Ramos (cell line): ENCODE results near the gene E2F4.

Experiments
- in situ Hi-C: fragments of 300-500 bp; cut with MboI; formaldehyde crosslinking; loops from one replicate; pipeline ENCODE4 v1.14.3; 2022; ENCODE audit warnings: low sequenced_read_pairs; ENCODE audit not compliant: unreplicated experiment

The E2F4 gene

GRCh38 chr16:67190041-67190440, 1.9 kb upstream of the E2F4 start, which contains the start of gene EXOC3L1:
Gene EXOC3L1 (minus strand): TSS chr16:67190136. CDS start chr16:67189676, 460 bp downstream.
- in situ Hi-C loops, result no loop called here

GRCh38 chr16:67190448-67191399, 1.2 kb upstream of the E2F4 start:
- in situ Hi-C loops, result no loop called here

- in situ Hi-C loops, result no loop called here
Measured at GRCh38 chr16:67191411-67191994, 452 bp upstream of the E2F4 start.

- in situ Hi-C loops, result no loop called here
Measured at GRCh38 chr16:67192781-67193361, 916 bp downstream of the E2F4 start.

- in situ Hi-C loops, result no loop called here
Measured at GRCh38 chr16:67193536-67193935, 1.6 kb downstream of the E2F4 start.

- in situ Hi-C loops, result no loop called here
Measured at GRCh38 chr16:67194260-67194659, 2.3 kb downstream of the E2F4 start.

- in situ Hi-C loops, result no loop called here
Measured at GRCh38 chr16:67195676-67196075, 3.7 kb downstream of the E2F4 start.

GRCh38 chr16:67196881-67197280, 4.9 kb downstream of the E2F4 start:
- in situ Hi-C loops, result no loop called here

- in situ Hi-C loops, result no loop called here
Measured at GRCh38 chr16:67197704-67198103, 5.7 kb downstream of the E2F4 start.

GRCh38 chr16:67198238-67198734, 6.3 kb downstream of the E2F4 start:
- in situ Hi-C loops, result no loop called here

GRCh38 chr16:67199011-67199807, 7.3 kb downstream of the E2F4 start, which contains the start of gene ELMO3:
Gene ELMO3 (plus strand): TSS chr16:67199131. CDS start chr16:67199327, 196 bp downstream.
- in situ Hi-C loops, result no loop called here

GRCh38 chr16:67199808-67200198, 7.8 kb downstream of the E2F4 start:
- in situ Hi-C loops, result no loop called here

- in situ Hi-C loops, result no loop called here
Measured at GRCh38 chr16:67200491-67200890, 8.5 kb downstream of the E2F4 start.

- in situ Hi-C loops, result no loop called here
Measured at GRCh38 chr16:67201411-67202345, 9.7 kb downstream of the E2F4 start.

GRCh38 chr16:67202426-67202825, 10.5 kb downstream of the E2F4 start:
- in situ Hi-C loops, result no loop called here

GRCh38 chr16:67202956-67203493, 11.1 kb downstream of the E2F4 start:
- in situ Hi-C loops, result no loop called here

GRCh38 chr16:67204076-67204475, 12.1 kb downstream of the E2F4 start:
- in situ Hi-C loops, result no loop called here

- in situ Hi-C loops, result no loop called here
Measured at GRCh38 chr16:67206129-67206837, 14.3 kb downstream of the E2F4 start.
